HCT116 (cell line): ENCODE data around the gene CLEC11A. TPM values are rescaled to one million over a fixed set of nuclear protein-coding genes. Genes with fewer than 3 reads are reported as not detected.

ENCODE experiments used
- ATAC-seq: fragments of 200-7000 bp; cut with Tn5 transposase; 2 replicates; pipeline ENCODE4 v1.9.1; 2020; ENCODE audit warnings: mild to moderate bottlenecking, moderate library complexity
- BruUV-seq: library from RNA; stranded (reverse); fragments of 400-500 nt; replicated peaks from 2 replicates; lab custom pipeline; 2021; lab: Mats Ljungman, UMichigan
- CTCF ChIA-PET: fragments of 300-600 bp; sonication (Branson Sonifier 250); formaldehyde crosslinking; loops from one replicate; lab custom pipeline; 2021; ENCODE audit warnings: antibody characterized with exemption; lab: Charles Lee
- POLR2A ChIA-PET: fragments of 300-600, 350-600 bp; sonication (Branson Sonifier 250); formaldehyde crosslinking; loops from one replicate; lab custom pipeline; 2021; ENCODE audit warnings: antibody characterized with exemption; lab: Charles Lee
- RAD21 ChIA-PET, 2 experiments: fragments of 300-600 bp; sonication (Branson Sonifier 250); formaldehyde crosslinking; loops; one replicate each; lab custom pipeline; 2023; ENCODE audit warnings: low total read pairs in 2 of 2; ENCODE audit not compliant: uncharacterized antibody in 2 of 2, unreplicated experiment in 2 of 2, low non-redundant PET in 1 of 2; lab: Charles Lee
- DNase-seq: peaks from one replicate; pipeline ENCODE4 v3.0.0-alpha.2; 2010; ENCODE audit warnings: low read depth, low spot score
- H2AFZ ChIP-seq: fragments of 200-600 bp; shearing (Covaris generic), sonication (generic); 2 replicates; pipeline ENCODE4 v1.6.1; 2017; ENCODE audit warnings: low read depth, mixed run types, mixed read lengths, antibody characterized with exemption, low read length; ENCODE audit not compliant: poor library complexity, severe bottlenecking
- H3K27ac ChIP-seq: 2 replicates; pipeline ENCODE4 v1.5.1; 2012; ENCODE audit warnings: low read depth, low read length
- H3K27me3 ChIP-seq: fragments of 200-600 bp; sonication (generic); 2 replicates; pipeline ENCODE4 v1.6.1; 2016; ENCODE audit warnings: mixed run types, low read length, mixed read lengths; ENCODE audit not compliant: insufficient read depth
- H3K36me3 ChIP-seq, 2 experiments: fragments of 200-500 bp in 1 of 2; fragments of 200-600 bp in 1 of 2; sonication (Bioruptor generic) in 1 of 2; sonication (generic) in 1 of 2; 2 replicates each; pipeline versions ENCODE4 v1.5.1 to v1.6.1; 2014 to 2016; ENCODE audit warnings: low read length in 2 of 2, inconsistent platforms in 1 of 2, mixed read lengths in 1 of 2, mixed run types in 1 of 2; ENCODE audit not compliant: insufficient read depth in 2 of 2, control insufficient read depth in 1 of 2
- H3K4me1 ChIP-seq, 2 experiments: fragments of 200-600 bp in 1 of 2; sonication (generic) in 1 of 2; 2 replicates each; pipeline versions ENCODE4 v1.5.1 to v1.6.1; 2012 to 2017; ENCODE audit warnings: low read length in 2 of 2, inconsistent platforms in 1 of 2, mild to moderate bottlenecking in 1 of 2, mixed read lengths in 1 of 2, mixed run types in 1 of 2, moderate library complexity in 1 of 2; ENCODE audit not compliant: insufficient read depth in 2 of 2, control insufficient read depth in 1 of 2
- H3K4me2 ChIP-seq: fragments of 200-600 bp; sonication (generic); 2 replicates; pipeline ENCODE4 v1.6.1; 2017; ENCODE audit warnings: mixed run types, low read length, mixed read lengths
- H3K4me3 ChIP-seq, 2 experiments: fragments of 200-600 bp in 1 of 2; sonication (generic) in 1 of 2; replicated peaks in 1 of 2; 2 replicates each; pipeline ENCODE4 v1.5.1; 2011 to 2016; ENCODE audit warnings: low read length in 2 of 2, control low read depth in 1 of 2, low read depth in 1 of 2, mild to moderate bottlenecking in 1 of 2, mixed read lengths in 1 of 2, mixed run types in 1 of 2
- H3K79me2 ChIP-seq: fragments of 200-600 bp; sonication (generic); 2 replicates; pipeline ENCODE4 v1.6.1; 2017; ENCODE audit warnings: mild to moderate bottlenecking, mixed run types, low read length, moderate library complexity, mixed read lengths; ENCODE audit not compliant: insufficient read depth
- H3K9ac ChIP-seq: fragments of 200-600 bp; sonication (generic); 2 replicates; pipeline ENCODE4 v1.6.1; 2016; ENCODE audit warnings: low read length, mixed read lengths
- H3K9me2 ChIP-seq: fragments of 200-600 bp; sonication (generic), shearing (Covaris generic); 2 replicates; pipeline ENCODE4 v1.6.1; 2017; ENCODE audit warnings: mixed run types, mild to moderate bottlenecking, moderate library complexity; ENCODE audit not compliant: insufficient read depth
- H3K9me3 ChIP-seq, 2 experiments: fragments of 200-500 bp in 1 of 2; fragments of 200-600 bp in 1 of 2; sonication (Bioruptor generic) in 1 of 2; sonication (generic) in 1 of 2; 2 replicates each; pipeline ENCODE4 v1.6.1; 2014 to 2017; ENCODE audit warnings: low read length in 2 of 2, mixed read lengths in 2 of 2, inconsistent platforms in 1 of 2, low read depth in 1 of 2, mild to moderate bottlenecking in 1 of 2, mixed run types in 1 of 2, moderate library complexity in 1 of 2; ENCODE audit not compliant: control insufficient read depth in 1 of 2, insufficient read depth in 1 of 2
- H4K20me1 ChIP-seq: fragments of 200-600 bp; sonication (generic), shearing (Covaris generic); 2 replicates; pipeline ENCODE4 v1.6.1; 2017; ENCODE audit warnings: mixed run types, mild to moderate bottlenecking, moderate library complexity; ENCODE audit not compliant: insufficient read depth
- CBX3 ChIP-seq: IDR thresholded peaks from 2 replicates; pipeline ENCODE4 v1.6.1; 2012; ENCODE audit warnings: low read depth
- CEBPB ChIP-seq: IDR thresholded peaks from 2 replicates; pipeline ENCODE4 v1.6.1; 2012; ENCODE audit warnings: low read depth
- EZH2 ChIP-seq: fragments of 200-600 bp; sonication (generic); IDR thresholded peaks from 2 replicates; pipeline ENCODE4 v1.6.1; 2017; ENCODE audit warnings: antibody characterized with exemption, mixed run types
- POLR2A ChIP-seq: IDR thresholded peaks from 2 replicates; pipeline ENCODE4 v1.7.0; 2011; ENCODE audit warnings: borderline replicate concordance; ENCODE audit not compliant: insufficient read depth, insufficient read length; ENCODE audit errors: extremely low read depth
- POLR2AphosphoS5 ChIP-seq: IDR thresholded peaks from 2 replicates; pipeline ENCODE4 v1.6.1; 2011; ENCODE audit warnings: mild to moderate bottlenecking, low read depth, low read length, moderate library complexity
- SIN3A ChIP-seq: IDR thresholded peaks from 2 replicates; pipeline ENCODE4 v1.6.1; 2012; ENCODE audit warnings: low read depth
- SP1 ChIP-seq: IDR thresholded peaks from 2 replicates; pipeline ENCODE4 v1.6.1; 2012; ENCODE audit warnings: low read depth
- TCF7L2 ChIP-seq: IDR thresholded peaks from 2 replicates; pipeline ENCODE4 v1.7.0; 2011; ENCODE audit warnings: borderline replicate concordance, inconsistent platforms; ENCODE audit not compliant: insufficient read depth, insufficient read length; ENCODE audit errors: extremely low read depth
- YY1 ChIP-seq: IDR thresholded peaks from 2 replicates; pipeline ENCODE4 v1.6.1; 2011; ENCODE audit warnings: low read length, low read depth, moderate library complexity, mild to moderate bottlenecking; ENCODE audit not compliant: insufficient replicate concordance; ENCODE audit errors: extremely low read depth
- intact Hi-C: fragments of 100-400 bp; cut with micrococcal nuclease; formaldehyde crosslinking; loops from 2 replicates; pipeline ENCODE4 v1.10.0; 2022
- total RNA-seq: library from RNA; stranded (reverse); gene quantifications from one replicate; pipeline ENCODE4 v1.2.1, GENCODE V29; 2021; ENCODE audit not compliant: unreplicated experiment
- TF ChIP-seq, protein P1 (sequence below): IDR thresholded peaks from 2 replicates; pipeline ENCODE4 v1.6.1; 2012; ENCODE audit warnings: low read depth
- TF ChIP-seq, protein P2 (sequence below), 3 experiments: fragments of 200-600 bp in 1 of 3; sonication (generic) in 1 of 3; IDR thresholded peaks in 2 of 3; conservative IDR thresholded peaks in 1 of 3; 2 replicates each; pipeline ENCODE4 v1.5.1; 2012 to 2017; ENCODE audit warnings: low read depth in 2 of 3, low read length in 2 of 3, antibody characterized with exemption in 1 of 3, borderline replicate concordance in 1 of 3, control low read depth in 1 of 3, mild to moderate bottlenecking in 1 of 3, mixed read lengths in 1 of 3, mixed run types in 1 of 3, moderate library complexity in 1 of 3; ENCODE audit not compliant: insufficient read depth in 1 of 3
- TF ChIP-seq, protein P3 (sequence below): IDR thresholded peaks from 2 replicates; pipeline ENCODE4 v1.6.1; 2012

Gene CLEC11A
- total RNA-seq, 1 experiment from 2014 or later: 7.1 TPM

DNA sequence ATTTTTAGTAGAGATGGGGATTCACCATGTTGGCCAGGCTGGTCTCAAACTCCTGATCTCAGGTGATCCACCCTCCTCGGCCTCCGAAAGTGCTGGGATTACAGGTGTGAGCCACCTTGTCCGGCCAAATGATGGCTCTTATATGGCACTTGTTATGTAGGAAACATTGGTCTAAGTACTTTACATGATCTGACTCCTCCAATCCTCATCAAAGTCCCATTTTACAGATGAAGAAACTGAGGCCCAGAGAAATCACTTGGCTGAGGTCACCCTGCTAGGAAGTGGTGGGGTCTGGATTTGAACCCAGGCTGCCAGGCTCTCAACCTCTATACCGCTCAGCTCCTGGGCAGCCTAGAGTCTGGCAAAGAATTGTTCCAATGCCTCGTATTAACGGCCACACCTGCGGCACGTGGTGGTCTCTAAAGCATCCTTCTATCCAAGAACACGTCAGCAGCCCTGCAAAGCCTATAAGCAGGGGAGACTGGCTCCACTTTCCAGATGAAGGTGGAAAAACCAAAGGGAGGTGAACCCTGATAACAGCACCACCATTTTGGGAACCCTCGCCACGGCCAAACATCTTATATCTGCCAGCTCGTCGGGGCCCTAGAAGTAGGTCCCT, 21.7 kb upstream of the CLEC11A start:
- ChIA-PET CTCF (interaction anchor here (1.3 kb wide), 1 partner anchor 82 kb away, joined by 5 read pairs; no protein-coding TSS in a partner anchor), POLR2A (no interaction called here), RAD21 (no interaction called here)
- DNase-seq (no peak), ATAC-seq (no peak)
- intact Hi-C loops: loop anchor here (10.0 kb wide), 1 partner anchor 337 kb away; the partner anchor contains the start of gene NAPSA
- Histone ChIP-seq H3K27me3 (peaks cover 28% of the 10 kb centered on the region; the same call in 1 of the 2 replicates), H3K9me3 (no peaks in the 10 kb centered on the region), H2AFZ (no peak overlapping the region), H3K4me2 (no peak overlapping the region), H4K20me1 (no peaks in the 10 kb centered on the region), H3K79me2 (no peaks in the 10 kb centered on the region), H3K9ac (no peak overlapping the region), H3K4me3 (no peak overlapping the region), H3K36me3 (no peaks in the 10 kb centered on the region), H3K4me1 (0 out of 4 replicates have a peak, but pooled peaks cover 0 to 2% of the 10 kb centered on the region in 2 experiments), H3K9me2 (no peaks in the 10 kb centered on the region), H3K27ac (no peak overlapping the region)
- TF ChIP-seq, protein P1, sequence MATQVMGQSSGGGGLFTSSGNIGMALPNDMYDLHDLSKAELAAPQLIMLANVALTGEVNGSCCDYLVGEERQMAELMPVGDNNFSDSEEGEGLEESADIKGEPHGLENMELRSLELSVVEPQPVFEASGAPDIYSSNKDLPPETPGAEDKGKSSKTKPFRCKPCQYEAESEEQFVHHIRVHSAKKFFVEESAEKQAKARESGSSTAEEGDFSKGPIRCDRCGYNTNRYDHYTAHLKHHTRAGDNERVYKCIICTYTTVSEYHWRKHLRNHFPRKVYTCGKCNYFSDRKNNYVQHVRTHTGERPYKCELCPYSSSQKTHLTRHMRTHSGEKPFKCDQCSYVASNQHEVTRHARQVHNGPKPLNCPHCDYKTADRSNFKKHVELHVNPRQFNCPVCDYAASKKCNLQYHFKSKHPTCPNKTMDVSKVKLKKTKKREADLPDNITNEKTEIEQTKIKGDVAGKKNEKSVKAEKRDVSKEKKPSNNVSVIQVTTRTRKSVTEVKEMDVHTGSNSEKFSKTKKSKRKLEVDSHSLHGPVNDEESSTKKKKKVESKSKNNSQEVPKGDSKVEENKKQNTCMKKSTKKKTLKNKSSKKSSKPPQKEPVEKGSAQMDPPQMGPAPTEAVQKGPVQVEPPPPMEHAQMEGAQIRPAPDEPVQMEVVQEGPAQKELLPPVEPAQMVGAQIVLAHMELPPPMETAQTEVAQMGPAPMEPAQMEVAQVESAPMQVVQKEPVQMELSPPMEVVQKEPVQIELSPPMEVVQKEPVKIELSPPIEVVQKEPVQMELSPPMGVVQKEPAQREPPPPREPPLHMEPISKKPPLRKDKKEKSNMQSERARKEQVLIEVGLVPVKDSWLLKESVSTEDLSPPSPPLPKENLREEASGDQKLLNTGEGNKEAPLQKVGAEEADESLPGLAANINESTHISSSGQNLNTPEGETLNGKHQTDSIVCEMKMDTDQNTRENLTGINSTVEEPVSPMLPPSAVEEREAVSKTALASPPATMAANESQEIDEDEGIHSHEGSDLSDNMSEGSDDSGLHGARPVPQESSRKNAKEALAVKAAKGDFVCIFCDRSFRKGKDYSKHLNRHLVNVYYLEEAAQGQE: no peak
- TF ChIP-seq, protein P2, sequence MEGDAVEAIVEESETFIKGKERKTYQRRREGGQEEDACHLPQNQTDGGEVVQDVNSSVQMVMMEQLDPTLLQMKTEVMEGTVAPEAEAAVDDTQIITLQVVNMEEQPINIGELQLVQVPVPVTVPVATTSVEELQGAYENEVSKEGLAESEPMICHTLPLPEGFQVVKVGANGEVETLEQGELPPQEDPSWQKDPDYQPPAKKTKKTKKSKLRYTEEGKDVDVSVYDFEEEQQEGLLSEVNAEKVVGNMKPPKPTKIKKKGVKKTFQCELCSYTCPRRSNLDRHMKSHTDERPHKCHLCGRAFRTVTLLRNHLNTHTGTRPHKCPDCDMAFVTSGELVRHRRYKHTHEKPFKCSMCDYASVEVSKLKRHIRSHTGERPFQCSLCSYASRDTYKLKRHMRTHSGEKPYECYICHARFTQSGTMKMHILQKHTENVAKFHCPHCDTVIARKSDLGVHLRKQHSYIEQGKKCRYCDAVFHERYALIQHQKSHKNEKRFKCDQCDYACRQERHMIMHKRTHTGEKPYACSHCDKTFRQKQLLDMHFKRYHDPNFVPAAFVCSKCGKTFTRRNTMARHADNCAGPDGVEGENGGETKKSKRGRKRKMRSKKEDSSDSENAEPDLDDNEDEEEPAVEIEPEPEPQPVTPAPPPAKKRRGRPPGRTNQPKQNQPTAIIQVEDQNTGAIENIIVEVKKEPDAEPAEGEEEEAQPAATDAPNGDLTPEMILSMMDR (IDR thresholded peaks at IDR 0.05 in 2 of 3, conservative IDR thresholded peaks at IDR 0.05 in 1 of 3; ENCODE audit: borderline replicate concordance in 1 of 3, insufficient read depth in 1 of 3, low read depth in 2 of 3, low read length in 2 of 3): no peak
- TF ChIP-seq CBX3 (no peak), SP1 (no peak), EZH2 (no peak), POLR2A (no peak), CEBPB (no peak), YY1 (no peak), TCF7L2 (no peak), POLR2AphosphoS5 (no peak), SIN3A (no peak)
- TF ChIP-seq, protein P3, sequence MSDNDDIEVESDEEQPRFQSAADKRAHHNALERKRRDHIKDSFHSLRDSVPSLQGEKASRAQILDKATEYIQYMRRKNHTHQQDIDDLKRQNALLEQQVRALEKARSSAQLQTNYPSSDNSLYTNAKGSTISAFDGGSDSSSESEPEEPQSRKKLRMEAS: no peak
- no TSS peak for BruUV-seq
